OCI-LY7 (cell line): ENCODE measurements around the gene AGAP2. TPM values are rescaled to one million over a fixed set of nuclear protein-coding genes. Genes with fewer than 3 reads are reported as not detected.

Experiments
- BruUV-seq: library from RNA; stranded (reverse); fragments of 400-500 nt; replicated peaks from 2 replicates; lab custom pipeline; 2021; lab: Mats Ljungman, UMichigan
- CTCF ChIA-PET: fragments of 300-600 bp; sonication (Branson Sonifier 250); formaldehyde crosslinking; loops from one replicate; lab custom pipeline; 2022; ENCODE audit warnings: antibody characterized with exemption; ENCODE audit not compliant: unreplicated experiment; lab: Charles Lee
- POLR2A ChIA-PET: fragments of 300-600 bp; sonication (Branson Sonifier 250); formaldehyde crosslinking; loops from one replicate; lab custom pipeline; 2022; ENCODE audit warnings: antibody characterized with exemption; lab: Charles Lee
- DNase-seq: peaks from one replicate; pipeline ENCODE4 v3.0.0-alpha.2; 2015; ENCODE audit warnings: low spot score
- H2AFZ ChIP-seq: fragments of 200-600 bp; sonication (generic), shearing (Covaris generic); 2 replicates; pipeline ENCODE4 v1.6.1; 2014; ENCODE audit warnings: mild to moderate bottlenecking, antibody characterized with exemption, low read length, moderate library complexity
- H3K27ac ChIP-seq: fragments of 200-600 bp; sonication (generic); 2 replicates; pipeline ENCODE4 v1.5.1; 2014; ENCODE audit warnings: mixed run types, low read depth, mild to moderate bottlenecking, moderate library complexity, low read length, inconsistent platforms; ENCODE audit not compliant: poor library complexity, severe bottlenecking
- H3K36me3 ChIP-seq: fragments of 200-600 bp; sonication (generic); 2 replicates; pipeline ENCODE4 v1.6.1; 2014; ENCODE audit warnings: mild to moderate bottlenecking, antibody characterized with exemption, low read length, moderate library complexity, mixed read lengths; ENCODE audit not compliant: insufficient read depth
- H3K4me1 ChIP-seq: fragments of 200-600 bp; sonication (generic); 2 replicates; pipeline ENCODE4 v1.5.1; 2014; ENCODE audit warnings: mild to moderate bottlenecking, low read length; ENCODE audit not compliant: insufficient read depth, poor library complexity, severe bottlenecking
- H3K4me2 ChIP-seq: fragments of 200-600 bp; sonication (generic); 2 replicates; pipeline ENCODE4 v1.6.1; 2014; ENCODE audit warnings: mild to moderate bottlenecking, low read length
- H3K4me3 ChIP-seq: fragments of 200-600 bp; sonication (generic); 2 replicates; pipeline ENCODE4 v1.5.1; 2014; ENCODE audit warnings: mild to moderate bottlenecking, low read depth, low read length; ENCODE audit not compliant: poor library complexity, severe bottlenecking
- H3K79me2 ChIP-seq: fragments of 200-600 bp; sonication (generic); 2 replicates; pipeline ENCODE4 v1.6.1; 2016; ENCODE audit warnings: low read depth, mild to moderate bottlenecking, low read length, moderate library complexity, mixed read lengths; ENCODE audit not compliant: insufficient read depth
- H3K9me2 ChIP-seq: fragments of 200-600 bp; sonication (generic); 2 replicates; pipeline ENCODE4 v1.6.1; 2016; ENCODE audit warnings: mild to moderate bottlenecking, low read length, mixed read lengths; ENCODE audit not compliant: insufficient read depth
- H3K9me3 ChIP-seq: fragments of 200-600 bp; sonication (generic); 2 replicates; pipeline ENCODE4 v1.6.1; 2014; ENCODE audit warnings: mild to moderate bottlenecking, mixed run types, low read length, mixed read lengths
- H4K20me1 ChIP-seq: fragments of 200-600 bp; sonication (generic); 2 replicates; pipeline ENCODE4 v1.6.1; 2014; ENCODE audit warnings: mild to moderate bottlenecking, antibody characterized with exemption, low read length, moderate library complexity, mixed read lengths; ENCODE audit not compliant: insufficient read depth
- EZH2phosphoT487 ChIP-seq: fragments of 200-600 bp; sonication (generic); IDR thresholded peaks from 2 replicates; pipeline ENCODE4 v1.6.1; 2018; ENCODE audit warnings: low read depth, borderline replicate concordance, mild to moderate bottlenecking, mixed run types, antibody characterized with exemption, low read length, moderate library complexity, mixed read lengths
- intact Hi-C: fragments of 100-400 bp; cut with micrococcal nuclease; formaldehyde crosslinking; loops from one replicate; pipeline ENCODE4 v1.10.0; 2022; ENCODE audit not compliant: unreplicated experiment
- total RNA-seq, 2 experiments: library from RNA; depleted of rRNA in 1 of 2; stranded (reverse); fragments of >200 nt in 1 of 2; shearing (Covaris generic) in 1 of 2; gene quantifications; 2 replicates each; pipeline ENCODE4 v1.2.3, GENCODE V29; 2014 to 2022
- TF ChIP-seq, protein P1 (sequence below): fragments of 200-600 bp; sonication (generic); conservative IDR thresholded peaks from 2 replicates; pipeline ENCODE4 v1.5.1; 2014; ENCODE audit warnings: mild to moderate bottlenecking, antibody characterized with exemption, low read length, moderate library complexity, mixed read lengths

AGAP2 gene
- total RNA-seq, 2 experiments from 2014 or later, result 14.8 to 26.5 TPM

DNA sequence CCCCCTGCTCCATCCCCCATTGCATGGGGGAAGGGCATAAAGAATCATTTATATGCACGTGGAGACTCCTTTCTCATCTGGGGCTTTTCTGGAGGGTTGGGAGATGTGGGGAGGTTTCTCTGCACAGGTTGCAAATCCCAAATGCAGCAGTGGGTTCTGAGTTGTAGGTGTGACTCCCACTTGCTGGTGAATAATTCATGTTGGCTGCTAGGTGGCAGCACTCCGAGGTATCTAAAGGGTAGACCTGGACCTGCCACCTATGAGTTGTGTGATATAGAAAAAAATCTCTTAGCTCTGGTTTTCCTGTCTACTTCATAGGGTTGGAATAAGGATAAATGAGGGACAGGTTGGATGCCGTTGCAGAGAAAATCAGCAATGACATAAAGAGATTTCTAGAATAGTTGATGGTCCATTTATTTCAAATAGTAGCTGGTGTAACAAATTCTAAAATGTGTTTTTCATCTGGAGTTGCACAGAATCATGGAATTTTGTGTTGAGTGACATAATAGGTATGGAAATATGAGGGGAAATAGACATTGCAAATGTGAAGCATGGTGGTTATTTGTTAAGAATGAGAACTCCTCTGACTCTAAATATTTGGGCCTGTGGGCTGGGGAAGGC, 20.9 kb upstream of the AGAP2 start:
- peaks cover 13% of the 10 kb centered on the region for H3K4me1 ChIP-seq
- peaks cover 7% of the 10 kb centered on the region; the same call in 1 of the 2 replicates for H3K79me2 ChIP-seq
- peaks cover 10% of the 10 kb centered on the region; the same call in 1 of the 2 replicates for H4K20me1 ChIP-seq
- no peaks in the 10 kb centered on the region for H3K9me3 ChIP-seq
- H3K4me2 ChIP-seq, result no peak overlapping the region
- POLR2A ChIA-PET, result interaction anchor here (1.0 to 1.1 kb wide), 2 partner anchors 13 to 136 kb away, joined by 3 read pairs; partner anchors contain the start of genes EEF1AKMT3 and METTL1
- no peaks in the 10 kb centered on the region for H3K9me2 ChIP-seq
- H3K4me3 ChIP-seq, result no peak overlapping the region
- no peak overlapping the region for H3K27ac ChIP-seq
- no TSS peak for BruUV-seq
- TF ChIP-seq, protein P1, sequence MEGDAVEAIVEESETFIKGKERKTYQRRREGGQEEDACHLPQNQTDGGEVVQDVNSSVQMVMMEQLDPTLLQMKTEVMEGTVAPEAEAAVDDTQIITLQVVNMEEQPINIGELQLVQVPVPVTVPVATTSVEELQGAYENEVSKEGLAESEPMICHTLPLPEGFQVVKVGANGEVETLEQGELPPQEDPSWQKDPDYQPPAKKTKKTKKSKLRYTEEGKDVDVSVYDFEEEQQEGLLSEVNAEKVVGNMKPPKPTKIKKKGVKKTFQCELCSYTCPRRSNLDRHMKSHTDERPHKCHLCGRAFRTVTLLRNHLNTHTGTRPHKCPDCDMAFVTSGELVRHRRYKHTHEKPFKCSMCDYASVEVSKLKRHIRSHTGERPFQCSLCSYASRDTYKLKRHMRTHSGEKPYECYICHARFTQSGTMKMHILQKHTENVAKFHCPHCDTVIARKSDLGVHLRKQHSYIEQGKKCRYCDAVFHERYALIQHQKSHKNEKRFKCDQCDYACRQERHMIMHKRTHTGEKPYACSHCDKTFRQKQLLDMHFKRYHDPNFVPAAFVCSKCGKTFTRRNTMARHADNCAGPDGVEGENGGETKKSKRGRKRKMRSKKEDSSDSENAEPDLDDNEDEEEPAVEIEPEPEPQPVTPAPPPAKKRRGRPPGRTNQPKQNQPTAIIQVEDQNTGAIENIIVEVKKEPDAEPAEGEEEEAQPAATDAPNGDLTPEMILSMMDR, result peak; percentile 87
- TF ChIP-seq EZH2phosphoT487, result no peak
- H2AFZ ChIP-seq, result no peak overlapping the region
- peaks cover 50% of the 10 kb centered on the region for H3K36me3 ChIP-seq
- intact Hi-C loops, result no loop called here
- CTCF ChIA-PET, result interaction anchor here (0.7 kb wide), 1 partner anchor 13 kb away, joined by 3 read pairs; the partner anchor contains the start of genes EEF1AKMT3 and METTL1
- peak; percentile 68 for DNase-seq

DNA sequence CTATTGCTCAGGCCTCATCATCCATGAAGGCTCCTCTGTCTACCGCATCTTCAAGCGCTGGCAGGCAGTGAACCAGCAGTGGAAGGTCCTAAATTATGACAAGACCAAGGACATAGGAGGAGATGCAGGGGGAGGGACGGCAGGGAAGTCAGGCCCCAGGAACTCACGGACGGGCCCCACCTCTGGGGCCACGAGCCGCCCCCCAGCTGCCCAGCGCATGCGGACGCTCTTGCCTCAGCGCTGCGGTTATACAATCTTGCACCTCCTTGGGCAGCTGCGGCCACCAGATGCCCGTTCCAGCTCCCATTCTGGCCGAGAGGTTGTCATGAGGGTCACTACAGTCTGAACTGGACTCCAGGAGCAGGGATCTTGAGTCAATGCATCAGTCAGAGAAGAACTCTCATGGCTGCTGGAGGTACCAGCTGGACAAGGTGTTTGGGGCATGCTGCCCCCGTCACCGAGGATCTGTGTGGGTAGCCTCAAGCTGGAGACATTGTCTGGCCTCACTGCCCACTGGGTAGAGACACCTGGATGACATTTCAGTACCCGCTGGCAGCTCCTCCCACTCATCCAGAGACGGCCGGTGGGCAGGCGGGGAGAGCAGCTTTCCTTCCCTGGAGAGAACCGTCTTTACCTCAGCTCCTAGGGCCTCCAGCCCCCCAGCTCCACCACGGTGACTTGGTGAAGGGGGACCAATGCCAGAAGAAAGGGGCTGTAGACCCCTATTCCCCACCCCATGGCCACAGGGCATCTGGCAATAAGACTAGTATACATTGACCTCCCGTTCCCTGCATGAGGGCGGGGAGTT, 20.2 kb upstream of the AGAP2 start:
- Histone ChIP-seq H3K4me3 (no peak overlapping the region), H3K9me2 (no peaks in the 10 kb centered on the region), H2AFZ (no peak overlapping the region), H4K20me1 (peaks cover 10% of the 10 kb centered on the region; the same call in 1 of the 2 replicates), H3K27ac (no peak overlapping the region), H3K4me1 (peaks cover 21% of the 10 kb centered on the region), H3K4me2 (no peak overlapping the region), H3K36me3 (peaks cover 50% of the 10 kb centered on the region), H3K9me3 (no peaks in the 10 kb centered on the region), H3K79me2 (peaks cover 7% of the 10 kb centered on the region; the same call in 1 of the 2 replicates)
- intact Hi-C loops, result no loop called here
- no TSS peak for BruUV-seq
- ChIA-PET CTCF (no interaction called here), POLR2A (interaction anchor here (0.5 to 1.1 kb wide), 2 partner anchors 14 to 55 kb away, joined by 3 read pairs; partner anchors contain the start of genes EEF1AKMT3 and METTL1)
- DNase-seq, result no peak
- no peak for TF ChIP-seq EZH2phosphoT487
- TF ChIP-seq, protein P1, result no peak
